WTC11 (cell line): ENCODE data around the gene TULP3.

Experiments used
- CBFB ChIP-seq: sonication (generic); formaldehyde crosslinking; IDR thresholded peaks from 2 replicates; pipeline ENCODE4 v1.8.1; 2022; ENCODE audit warnings: mild to moderate bottlenecking, low read depth, missing genetic modification reagents
- CREM ChIP-seq: sonication (generic); formaldehyde crosslinking; IDR thresholded peaks from 2 replicates; pipeline ENCODE4 v1.8.1; 2022; ENCODE audit warnings: mild to moderate bottlenecking, missing genetic modification reagents, moderate library complexity
- SP1 ChIP-seq: sonication (generic); formaldehyde crosslinking; conservative IDR thresholded peaks from 2 replicates; pipeline ENCODE4 v1.8.1; 2022; ENCODE audit warnings: missing genetic modification reagents
- ZNF121 ChIP-seq: sonication (generic); formaldehyde crosslinking; IDR thresholded peaks from 2 replicates; pipeline ENCODE4 v1.8.0; 2023; ENCODE audit warnings: missing genetic modification reagents
- ZNF423 ChIP-seq: fragments of 250-450 bp; sonication (Bioruptor Pico); IDR thresholded peaks from 2 replicates; pipeline ENCODE4 v2.1.2; 2022; ENCODE audit warnings: mild to moderate bottlenecking, moderate library complexity
- TF ChIP-seq, protein P1 (sequence below): sonication (generic); formaldehyde crosslinking; IDR thresholded peaks from 2 replicates; pipeline ENCODE4 v1.8.1; 2023; ENCODE audit warnings: mild to moderate bottlenecking, missing genetic modification reagents, moderate library complexity
- TF ChIP-seq, protein P2 (sequence below): fragments of 200-600 bp; IDR thresholded peaks from 2 replicates; pipeline ENCODE4 v1.8.0; 2022; ENCODE audit warnings: antibody characterized with exemption
- TF ChIP-seq, protein P3 (sequence below): sonication (generic); formaldehyde crosslinking; IDR thresholded peaks from 2 replicates; pipeline ENCODE4 v1.8.0; 2022; ENCODE audit warnings: mild to moderate bottlenecking, missing genetic modification reagents
- TF ChIP-seq, protein P4 (sequence below): sonication (generic); formaldehyde crosslinking; IDR thresholded peaks from 2 replicates; pipeline ENCODE4 v1.8.1; 2022; ENCODE audit warnings: low read depth, missing genetic modification reagents, borderline replicate concordance
- TF ChIP-seq, protein P5 (sequence below): sonication (generic); formaldehyde crosslinking; IDR thresholded peaks from 2 replicates; pipeline ENCODE4 v1.8.0; 2023; ENCODE audit warnings: mild to moderate bottlenecking, missing genetic modification reagents

DNA sequence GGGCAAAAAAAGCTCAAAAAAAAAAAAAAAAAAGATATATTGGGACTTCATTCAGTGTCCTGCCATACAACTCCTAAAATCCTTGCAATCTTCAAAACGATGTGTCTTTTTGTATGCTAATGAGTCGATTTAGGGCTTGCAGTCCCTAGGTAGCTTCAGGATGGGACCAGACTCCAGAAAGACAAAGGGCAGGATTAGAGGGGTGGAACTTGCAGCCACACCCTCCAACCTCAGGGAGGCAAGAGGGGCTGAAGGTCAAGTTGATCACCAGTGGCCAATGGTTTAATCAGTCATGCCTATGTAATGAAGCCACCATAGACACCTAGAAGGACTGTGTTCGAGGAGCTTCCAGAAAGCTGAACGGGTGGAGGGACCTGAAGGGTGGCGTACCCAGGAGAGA is 97.8 kb downstream of the TULP3 start:
- TF ChIP-seq ZNF121 (CRISPR knock-in tag) (no peak), CREM (CRISPR knock-in tag) (no peak), ZNF423 (CRISPR knock-in tag) (no peak), SP1 (CRISPR knock-in tag) (no peak), CBFB (CRISPR knock-in tag) (no peak)
- TF ChIP-seq, protein P1, sequence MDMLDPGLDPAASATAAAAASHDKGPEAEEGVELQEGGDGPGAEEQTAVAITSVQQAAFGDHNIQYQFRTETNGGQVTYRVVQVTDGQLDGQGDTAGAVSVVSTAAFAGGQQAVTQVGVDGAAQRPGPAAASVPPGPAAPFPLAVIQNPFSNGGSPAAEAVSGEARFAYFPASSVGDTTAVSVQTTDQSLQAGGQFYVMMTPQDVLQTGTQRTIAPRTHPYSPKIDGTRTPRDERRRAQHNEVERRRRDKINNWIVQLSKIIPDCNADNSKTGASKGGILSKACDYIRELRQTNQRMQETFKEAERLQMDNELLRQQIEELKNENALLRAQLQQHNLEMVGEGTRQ (CRISPR knock-in tag) = no peak
- TF ChIP-seq, protein P2, sequence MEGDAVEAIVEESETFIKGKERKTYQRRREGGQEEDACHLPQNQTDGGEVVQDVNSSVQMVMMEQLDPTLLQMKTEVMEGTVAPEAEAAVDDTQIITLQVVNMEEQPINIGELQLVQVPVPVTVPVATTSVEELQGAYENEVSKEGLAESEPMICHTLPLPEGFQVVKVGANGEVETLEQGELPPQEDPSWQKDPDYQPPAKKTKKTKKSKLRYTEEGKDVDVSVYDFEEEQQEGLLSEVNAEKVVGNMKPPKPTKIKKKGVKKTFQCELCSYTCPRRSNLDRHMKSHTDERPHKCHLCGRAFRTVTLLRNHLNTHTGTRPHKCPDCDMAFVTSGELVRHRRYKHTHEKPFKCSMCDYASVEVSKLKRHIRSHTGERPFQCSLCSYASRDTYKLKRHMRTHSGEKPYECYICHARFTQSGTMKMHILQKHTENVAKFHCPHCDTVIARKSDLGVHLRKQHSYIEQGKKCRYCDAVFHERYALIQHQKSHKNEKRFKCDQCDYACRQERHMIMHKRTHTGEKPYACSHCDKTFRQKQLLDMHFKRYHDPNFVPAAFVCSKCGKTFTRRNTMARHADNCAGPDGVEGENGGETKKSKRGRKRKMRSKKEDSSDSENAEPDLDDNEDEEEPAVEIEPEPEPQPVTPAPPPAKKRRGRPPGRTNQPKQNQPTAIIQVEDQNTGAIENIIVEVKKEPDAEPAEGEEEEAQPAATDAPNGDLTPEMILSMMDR = no peak
- TF ChIP-seq, protein P3, sequence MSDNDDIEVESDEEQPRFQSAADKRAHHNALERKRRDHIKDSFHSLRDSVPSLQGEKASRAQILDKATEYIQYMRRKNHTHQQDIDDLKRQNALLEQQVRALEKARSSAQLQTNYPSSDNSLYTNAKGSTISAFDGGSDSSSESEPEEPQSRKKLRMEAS (CRISPR knock-in tag) = no peak
- TF ChIP-seq, protein P4, sequence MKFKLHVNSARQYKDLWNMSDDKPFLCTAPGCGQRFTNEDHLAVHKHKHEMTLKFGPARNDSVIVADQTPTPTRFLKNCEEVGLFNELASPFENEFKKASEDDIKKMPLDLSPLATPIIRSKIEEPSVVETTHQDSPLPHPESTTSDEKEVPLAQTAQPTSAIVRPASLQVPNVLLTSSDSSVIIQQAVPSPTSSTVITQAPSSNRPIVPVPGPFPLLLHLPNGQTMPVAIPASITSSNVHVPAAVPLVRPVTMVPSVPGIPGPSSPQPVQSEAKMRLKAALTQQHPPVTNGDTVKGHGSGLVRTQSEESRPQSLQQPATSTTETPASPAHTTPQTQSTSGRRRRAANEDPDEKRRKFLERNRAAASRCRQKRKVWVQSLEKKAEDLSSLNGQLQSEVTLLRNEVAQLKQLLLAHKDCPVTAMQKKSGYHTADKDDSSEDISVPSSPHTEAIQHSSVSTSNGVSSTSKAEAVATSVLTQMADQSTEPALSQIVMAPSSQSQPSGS (CRISPR knock-in tag) = no peak
- TF ChIP-seq, protein P5, sequence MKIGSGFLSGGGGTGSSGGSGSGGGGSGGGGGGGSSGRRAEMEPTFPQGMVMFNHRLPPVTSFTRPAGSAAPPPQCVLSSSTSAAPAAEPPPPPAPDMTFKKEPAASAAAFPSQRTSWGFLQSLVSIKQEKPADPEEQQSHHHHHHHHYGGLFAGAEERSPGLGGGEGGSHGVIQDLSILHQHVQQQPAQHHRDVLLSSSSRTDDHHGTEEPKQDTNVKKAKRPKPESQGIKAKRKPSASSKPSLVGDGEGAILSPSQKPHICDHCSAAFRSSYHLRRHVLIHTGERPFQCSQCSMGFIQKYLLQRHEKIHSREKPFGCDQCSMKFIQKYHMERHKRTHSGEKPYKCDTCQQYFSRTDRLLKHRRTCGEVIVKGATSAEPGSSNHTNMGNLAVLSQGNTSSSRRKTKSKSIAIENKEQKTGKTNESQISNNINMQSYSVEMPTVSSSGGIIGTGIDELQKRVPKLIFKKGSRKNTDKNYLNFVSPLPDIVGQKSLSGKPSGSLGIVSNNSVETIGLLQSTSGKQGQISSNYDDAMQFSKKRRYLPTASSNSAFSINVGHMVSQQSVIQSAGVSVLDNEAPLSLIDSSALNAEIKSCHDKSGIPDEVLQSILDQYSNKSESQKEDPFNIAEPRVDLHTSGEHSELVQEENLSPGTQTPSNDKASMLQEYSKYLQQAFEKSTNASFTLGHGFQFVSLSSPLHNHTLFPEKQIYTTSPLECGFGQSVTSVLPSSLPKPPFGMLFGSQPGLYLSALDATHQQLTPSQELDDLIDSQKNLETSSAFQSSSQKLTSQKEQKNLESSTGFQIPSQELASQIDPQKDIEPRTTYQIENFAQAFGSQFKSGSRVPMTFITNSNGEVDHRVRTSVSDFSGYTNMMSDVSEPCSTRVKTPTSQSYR (CRISPR knock-in tag) = no peak
